OCI-LY1 (cell line): ENCODE measurements around the gene COTL1.

Experiments
- H2AFZ ChIP-seq: fragments of 200-600 bp; sonication (generic), shearing (Covaris generic); 2 replicates; pipeline ENCODE4 v1.6.0; 2014; ENCODE audit warnings: antibody characterized with exemption, mild to moderate bottlenecking, low read length
- H3F3A ChIP-seq: fragments of 200-600 bp; sonication (generic), shearing (Covaris generic); 2 replicates; pipeline ENCODE4 v1.6.0; 2014; ENCODE audit warnings: mild to moderate bottlenecking, antibody characterized with exemption, low read length, moderate library complexity; ENCODE audit not compliant: insufficient read depth
- H3K27ac ChIP-seq: fragments of 200-600 bp; sonication (generic); 2 replicates; pipeline ENCODE4 v1.5.1; 2014; ENCODE audit warnings: low read length, mixed run types, mild to moderate bottlenecking, low read depth; ENCODE audit not compliant: poor library complexity, severe bottlenecking
- H3K27me3 ChIP-seq: fragments of 200-600 bp; sonication (generic); 2 replicates; pipeline ENCODE4 v1.6.0; 2014; ENCODE audit warnings: antibody characterized with exemption, mild to moderate bottlenecking, low read length, moderate library complexity; ENCODE audit not compliant: insufficient read depth
- H3K36me3 ChIP-seq: fragments of 200-600 bp; sonication (generic); 2 replicates; pipeline ENCODE4 v1.6.1; 2014; ENCODE audit warnings: mild to moderate bottlenecking, antibody characterized with exemption, low read length, moderate library complexity, mixed read lengths; ENCODE audit not compliant: insufficient read depth
- H3K4me1 ChIP-seq: fragments of 200-600 bp; sonication (generic); 2 replicates; pipeline ENCODE4 v1.5.1; 2014; ENCODE audit warnings: mild to moderate bottlenecking, low read length, moderate library complexity; ENCODE audit not compliant: insufficient read depth, severe bottlenecking
- H3K4me2 ChIP-seq: fragments of 200-600 bp; sonication (generic), shearing (Covaris generic); 2 replicates; pipeline ENCODE4 v1.6.1; 2014; ENCODE audit warnings: low read length
- H3K4me3 ChIP-seq: fragments of 200-600 bp; sonication (generic); 2 replicates; pipeline ENCODE4 v1.5.1; 2014; ENCODE audit warnings: low read length, low read depth, mild to moderate bottlenecking, mixed read lengths; ENCODE audit not compliant: poor library complexity, severe bottlenecking
- H3K79me2 ChIP-seq: fragments of 200-600 bp; shearing (Covaris generic); 2 replicates; pipeline ENCODE4 v1.6.1; 2016; ENCODE audit warnings: mixed run types, low read length, mixed read lengths; ENCODE audit not compliant: insufficient read depth
- H3K9ac ChIP-seq: fragments of 200-600 bp; sonication (generic), shearing (Covaris generic); 2 replicates; pipeline ENCODE4 v1.6.1; 2014; ENCODE audit warnings: mild to moderate bottlenecking, low read length, mixed read lengths
- H3K9me2 ChIP-seq: fragments of 200-600 bp; sonication (generic), shearing (Covaris generic); 2 replicates; pipeline ENCODE4 v1.6.1; 2014; ENCODE audit warnings: low read depth, mild to moderate bottlenecking, low read length, mixed read lengths
- H3K9me3 ChIP-seq: fragments of 200-600 bp; shearing (Covaris generic); 2 replicates; pipeline ENCODE4 v1.6.1; 2014; ENCODE audit warnings: low read length, mixed read lengths
- H4K20me1 ChIP-seq: fragments of 200-600 bp; sonication (generic), shearing (Covaris generic); 2 replicates; pipeline ENCODE4 v1.6.0; 2016; ENCODE audit warnings: mild to moderate bottlenecking, low read length; ENCODE audit not compliant: insufficient read depth
- CTCF ChIP-seq: fragments of 200-600 bp; sonication (generic), shearing (Covaris generic); IDR thresholded peaks from 2 replicates; pipeline ENCODE4 v1.5.1; 2017; ENCODE audit warnings: mild to moderate bottlenecking, antibody characterized with exemption, low read length, moderate library complexity, mixed read lengths
- EZH2 ChIP-seq: fragments of 200-600 bp; sonication (generic), shearing (Covaris generic); IDR thresholded peaks from 2 replicates; pipeline ENCODE4 v1.8.0; 2017; ENCODE audit warnings: borderline replicate concordance, mixed run types, mild to moderate bottlenecking, antibody characterized with exemption, low read length, moderate library complexity, mixed read lengths

The COTL1 gene

GRCh38 chr16:84663433-84664101 lies 45.7 kb upstream of the COTL1 start:
- Histone ChIP-seq H3K4me1 (peaks cover 21% of the 10 kb centered on the region), H3F3A (no peaks in the 10 kb centered on the region), H3K9me2 (no peaks in the 10 kb centered on the region), H2AFZ (no peak overlapping the region), H3K4me3 (peak overlapping the region; percentile 7), H3K27me3 (no peaks in the 10 kb centered on the region), H3K36me3 (peaks cover 51% of the 10 kb centered on the region), H3K9ac (no peak overlapping the region; the same call in 1 of the 2 replicates), H3K9me3 (no peaks in the 10 kb centered on the region), H3K4me2 (peak overlapping the region; percentile 30), H4K20me1 (no peaks in the 10 kb centered on the region), H3K27ac (peak overlapping the region; percentile 22), H3K79me2 (no peaks in the 10 kb centered on the region)
- TF ChIP-seq EZH2: no peak
- TF ChIP-seq CTCF: no peak

GRCh38 chr16:84662471-84662870 lies 44.6 kb upstream of the COTL1 start:
- Histone ChIP-seq H3K9me2 (no peaks in the 10 kb centered on the region), H2AFZ (no peak overlapping the region), H3K4me2 (no peak overlapping the region), H3K4me1 (peaks cover 21% of the 10 kb centered on the region), H3K27ac (no peak overlapping the region), H3K4me3 (no peak overlapping the region), H4K20me1 (no peaks in the 10 kb centered on the region), H3K79me2 (no peaks in the 10 kb centered on the region), H3K27me3 (no peaks in the 10 kb centered on the region), H3K9ac (no peak overlapping the region), H3K9me3 (no peaks in the 10 kb centered on the region), H3K36me3 (peaks cover 62% of the 10 kb centered on the region), H3F3A (no peaks in the 10 kb centered on the region)
- TF ChIP-seq CTCF: no peak
- no peak for TF ChIP-seq EZH2

GRCh38 chr16:84661418-84662060 lies 43.7 kb upstream of the COTL1 start:
- no peak overlapping the region for H3K4me2 ChIP-seq
- TF ChIP-seq EZH2: no peak
- H3K4me1 ChIP-seq: peaks cover 27% of the 10 kb centered on the region
- no peak overlapping the region for H2AFZ ChIP-seq
- H3K4me3 ChIP-seq: no peak overlapping the region
- H3K27me3 ChIP-seq: no peaks in the 10 kb centered on the region
- H3K27ac ChIP-seq: no peak overlapping the region
- H3K79me2 ChIP-seq: no peaks in the 10 kb centered on the region
- peaks cover 69% of the 10 kb centered on the region for H3K36me3 ChIP-seq
- no peak overlapping the region for H3K9ac ChIP-seq
- H3F3A ChIP-seq: no peaks in the 10 kb centered on the region
- H3K9me2 ChIP-seq: no peaks in the 10 kb centered on the region
- no peaks in the 10 kb centered on the region for H4K20me1 ChIP-seq
- no peaks in the 10 kb centered on the region for H3K9me3 ChIP-seq
